GM18505 (cell line): ENCODE measurements around the gene SNED1.

Source experiments
- ATAC-seq: cut with Tn5 transposase; IDR thresholded peaks from one replicate; pipeline ENCODE4 v1.9.1; 2021; ENCODE audit not compliant: unreplicated experiment
- POLR2A ChIP-seq: IDR thresholded peaks from 4 replicates; pipeline ENCODE4 v1.6.1; 2011; ENCODE audit warnings: borderline replicate concordance; ENCODE audit not compliant: insufficient read depth, insufficient read length; ENCODE audit errors: extremely low read depth

SNED1 gene

GRCh38 chr2:241017228-241017940 is 19.0 kb downstream of the SNED1 start:
- ATAC-seq, result no peak
- TF ChIP-seq POLR2A, result no peak

DNA sequence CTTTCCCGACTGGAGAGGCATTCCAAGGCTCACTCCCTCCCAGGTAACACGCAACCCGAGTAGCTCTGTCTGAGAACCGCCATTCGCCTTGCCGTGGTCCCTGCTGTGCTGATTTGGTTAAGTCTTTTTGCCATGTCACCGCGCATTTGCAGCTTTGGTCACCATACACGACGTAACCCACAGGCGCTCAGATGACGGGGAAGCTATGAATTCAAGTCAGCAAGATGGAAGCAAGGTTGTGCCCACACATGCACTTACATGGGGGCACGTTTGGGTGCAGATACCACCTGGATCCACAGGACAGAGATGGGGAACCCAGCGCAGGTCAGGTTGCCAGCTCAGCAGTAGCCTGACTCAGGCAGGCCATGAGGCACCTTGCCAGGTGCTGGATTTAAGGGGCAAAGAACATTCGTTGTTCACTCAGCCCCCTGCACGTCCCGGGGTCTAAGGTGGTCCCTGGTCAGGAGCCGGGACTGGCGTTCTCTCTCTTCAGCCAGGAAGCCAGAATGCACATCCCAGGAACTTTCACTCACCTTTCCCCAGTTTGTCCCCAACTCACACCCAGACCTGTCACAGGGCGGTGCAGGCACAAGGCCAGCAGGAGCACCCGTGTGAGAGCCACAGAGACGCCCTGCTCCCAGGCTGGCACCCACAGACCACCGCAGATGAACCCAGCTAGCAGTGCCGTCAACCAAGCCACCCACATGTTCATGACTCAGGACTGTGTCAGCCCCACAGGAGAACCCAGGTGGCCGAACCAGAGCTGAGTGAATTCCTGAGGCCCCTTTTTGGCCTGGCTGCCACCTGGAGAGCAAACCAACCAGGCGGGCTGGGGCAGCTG is 19.9 kb downstream of the SNED1 start:
- TF ChIP-seq POLR2A, result no peak
- ATAC-seq, result no peak

DNA sequence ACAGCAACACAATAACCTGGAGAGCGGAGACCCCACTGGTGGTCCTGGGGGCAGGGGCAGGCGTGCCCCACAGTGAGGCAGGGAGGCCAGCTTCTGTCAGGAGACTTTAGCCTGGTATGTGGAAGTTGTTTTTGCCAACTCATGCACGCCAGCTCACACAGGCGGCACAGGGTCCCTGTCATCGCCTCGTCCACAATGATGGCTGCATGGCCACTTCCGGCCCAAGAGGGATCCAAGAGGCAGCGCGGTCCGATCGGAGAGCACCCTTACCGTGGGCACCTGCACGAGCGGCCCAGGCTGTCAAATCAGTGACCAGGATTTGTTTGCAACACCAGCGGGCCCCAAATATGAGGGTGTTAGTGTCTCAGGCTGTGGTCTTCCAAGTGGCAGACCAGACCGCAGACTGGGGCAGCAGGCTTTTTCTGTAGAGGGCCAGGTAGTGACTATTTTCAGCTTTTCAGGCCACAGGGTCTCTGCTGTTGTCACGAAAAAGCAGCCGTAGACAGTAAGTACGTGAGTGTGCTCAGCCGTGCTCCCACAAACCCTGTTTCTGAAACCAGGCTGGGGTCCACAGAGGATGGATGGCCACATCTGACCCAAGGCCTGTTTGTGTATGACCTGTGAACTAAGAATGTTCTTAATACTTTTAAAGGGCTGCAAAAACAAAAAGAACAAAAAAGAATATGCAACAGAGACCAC is 21.2 kb downstream of the SNED1 start:
- no peak for TF ChIP-seq POLR2A
- ATAC-seq, result no peak

DNA sequence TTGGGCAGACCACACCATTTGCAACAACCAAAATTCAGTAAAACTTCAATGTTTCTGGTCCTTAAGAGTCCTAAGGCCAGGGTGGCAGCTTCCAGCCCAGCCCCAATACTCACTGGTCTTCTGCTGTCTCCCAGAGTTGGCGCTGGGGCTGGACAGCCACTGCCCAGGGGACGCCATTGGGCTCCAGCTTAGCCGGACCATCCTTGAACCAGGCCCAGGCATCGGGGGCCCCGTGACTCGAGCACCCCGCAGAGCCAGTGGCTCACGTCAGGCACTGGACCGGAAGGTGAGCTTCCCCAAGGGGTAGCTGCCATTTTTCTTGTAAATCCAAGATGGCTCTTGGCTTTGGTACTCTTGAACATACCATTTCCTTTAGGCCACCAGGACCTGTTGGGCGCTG is 21.8 kb downstream of the SNED1 start:
- ATAC-seq, result no peak
- TF ChIP-seq POLR2A, result no peak

GRCh38 chr2:241020629-241021190 is 22.3 kb downstream of the SNED1 start:
- no peak for TF ChIP-seq POLR2A
- ATAC-seq, result no peak

DNA sequence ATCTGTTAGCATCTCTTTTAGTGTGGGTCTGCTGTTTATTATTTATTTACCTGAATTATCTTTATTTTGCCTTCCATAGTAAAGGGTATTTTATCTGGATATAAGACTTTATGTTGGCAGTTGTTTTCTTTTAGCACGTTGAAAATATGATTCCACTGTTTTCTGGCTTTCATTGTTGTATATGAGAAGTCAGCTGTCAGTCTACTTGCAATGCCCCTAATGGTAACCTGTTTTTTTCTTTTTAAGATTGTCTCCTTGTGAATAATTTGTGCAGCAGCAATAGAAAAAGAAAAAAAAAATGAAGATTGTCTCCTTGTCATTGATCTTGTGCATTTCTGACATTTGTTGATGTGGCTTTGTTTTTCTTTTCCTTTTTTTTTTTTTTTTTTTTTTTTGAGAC is 27.2 kb downstream of the SNED1 start:
- no peak for ATAC-seq
- no peak for TF ChIP-seq POLR2A

- no peak for TF ChIP-seq POLR2A
- ATAC-seq, result no peak
Observed at GRCh38 chr2:241029599-241030332, 31.3 kb downstream of the SNED1 start.

DNA sequence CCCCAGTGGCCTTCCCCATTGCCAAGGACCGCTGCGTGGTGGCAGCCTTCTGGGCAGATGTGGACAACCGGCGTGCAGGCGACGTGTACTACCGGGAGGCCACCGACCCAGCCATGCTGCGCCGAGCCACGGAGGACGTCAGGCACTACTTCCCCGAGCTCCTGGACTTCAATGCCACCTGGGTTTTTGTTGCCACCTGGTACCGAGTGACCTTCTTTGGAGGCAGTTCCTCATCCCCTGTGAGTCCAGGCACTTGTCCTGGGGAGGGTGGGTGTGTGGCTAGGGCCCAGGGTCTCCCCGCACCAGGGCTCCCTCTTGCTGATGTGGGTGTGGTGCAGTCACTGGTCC is 31.9 kb downstream of the SNED1 start:
- ATAC-seq, result no peak
- TF ChIP-seq POLR2A, result no peak

DNA sequence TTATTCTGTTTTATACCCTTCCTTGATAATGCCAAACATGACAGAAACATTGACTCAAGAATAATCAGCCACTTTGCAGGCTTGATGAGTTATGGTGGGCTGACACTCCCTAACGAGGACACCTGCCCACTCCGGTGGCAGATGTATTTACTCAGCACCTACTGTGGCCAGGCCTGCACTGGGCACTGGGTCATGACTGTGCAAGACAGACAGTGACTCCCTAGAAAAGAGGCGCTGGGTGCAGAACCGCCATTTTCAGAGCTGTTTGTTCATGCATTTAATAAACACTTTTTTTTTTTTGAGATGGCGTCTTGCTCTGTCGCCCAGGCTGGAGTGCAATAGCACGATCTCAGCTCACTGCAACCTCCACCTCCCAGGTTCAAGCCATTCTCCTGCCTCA is 32.5 kb downstream of the SNED1 start:
- no peak for ATAC-seq
- TF ChIP-seq POLR2A, result no peak

DNA sequence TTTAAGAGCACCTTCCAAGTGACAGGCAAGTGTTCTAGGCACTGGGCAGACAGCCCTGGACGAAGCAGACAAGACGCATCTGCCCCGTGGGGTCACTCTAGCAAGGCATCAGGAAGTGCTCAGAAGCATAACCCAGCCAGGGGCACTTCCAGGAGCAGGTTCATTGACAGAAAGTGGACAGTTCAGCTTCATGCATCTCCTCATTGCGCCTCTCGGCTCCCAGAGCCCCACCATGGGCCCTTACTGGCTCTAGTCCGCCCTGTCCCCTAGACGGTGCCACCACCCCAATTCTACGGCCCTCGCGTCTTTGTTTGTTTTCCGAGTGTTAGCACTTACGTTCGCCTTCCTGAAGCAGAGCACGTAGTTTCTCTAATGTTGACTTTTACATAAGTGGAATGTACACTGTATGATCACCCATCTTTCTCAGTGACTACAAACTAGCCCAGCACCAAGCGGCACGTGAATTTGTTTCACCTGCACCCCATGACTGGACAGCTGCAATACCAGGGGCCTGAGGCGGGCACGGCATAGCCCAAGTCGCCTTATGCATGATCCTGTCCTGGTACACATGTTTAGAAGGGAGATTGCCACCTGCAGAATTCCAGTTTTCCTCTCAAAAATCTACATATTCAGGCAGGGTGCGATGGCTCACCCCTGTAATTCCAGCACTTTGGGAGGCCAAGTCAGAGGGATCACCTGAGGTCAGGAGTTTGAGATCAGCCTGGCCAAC is 33.2 kb downstream of the SNED1 start:
- no peak for ATAC-seq
- no peak for TF ChIP-seq POLR2A

- TF ChIP-seq POLR2A, result no peak
Observed at GRCh38 chr2:241033336-241033987, 35.0 kb downstream of the SNED1 start.

GRCh38 chr2:241033994-241034393 is 35.6 kb downstream of the SNED1 start:
- no peak for TF ChIP-seq POLR2A
- no peak for ATAC-seq

More at GRCh38 chr2:241033336-241033987, 35.0 kb downstream of the SNED1 start:
- ATAC-seq, result no peak

GRCh38 chr2:241034490-241035141 is 36.2 kb downstream of the SNED1 start:
- TF ChIP-seq POLR2A, result no peak
- no peak for ATAC-seq
